ENCODE results near the gene MEF2D.

Gene MEF2D

DNA sequence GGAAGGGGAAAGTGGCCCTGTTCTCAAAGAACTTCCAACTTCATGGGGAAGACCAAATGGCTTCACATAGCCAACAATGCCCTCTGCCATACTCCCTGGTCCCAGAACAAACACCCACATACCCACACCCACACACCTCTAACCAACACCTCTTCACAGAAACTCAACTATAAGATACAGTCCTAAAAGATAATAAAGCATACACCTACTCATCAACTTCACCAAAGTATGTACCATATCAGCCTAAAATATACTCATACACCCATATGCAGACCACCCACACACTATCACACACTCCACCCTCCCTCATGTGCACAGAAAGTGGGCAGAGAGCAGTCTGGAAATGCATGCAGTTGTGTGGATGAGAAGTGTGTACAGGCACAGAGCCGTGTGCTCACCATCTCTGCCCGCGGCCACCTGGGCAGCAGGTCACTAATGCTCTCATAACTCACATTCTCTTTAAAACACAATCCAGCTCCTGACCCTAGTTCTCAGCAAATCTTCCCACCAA lies 44.1 kb upstream of the MEF2D start:
- DNase-seq (ENCODE audit: insufficient read length, low spot score), result no peak
- TF ChIP-seq CTCF (IDR thresholded peaks at IDR 0.05; ENCODE audit: insufficient read depth, missing control alignments), result no peak
- no peak for FAIRE-seq

DNA sequence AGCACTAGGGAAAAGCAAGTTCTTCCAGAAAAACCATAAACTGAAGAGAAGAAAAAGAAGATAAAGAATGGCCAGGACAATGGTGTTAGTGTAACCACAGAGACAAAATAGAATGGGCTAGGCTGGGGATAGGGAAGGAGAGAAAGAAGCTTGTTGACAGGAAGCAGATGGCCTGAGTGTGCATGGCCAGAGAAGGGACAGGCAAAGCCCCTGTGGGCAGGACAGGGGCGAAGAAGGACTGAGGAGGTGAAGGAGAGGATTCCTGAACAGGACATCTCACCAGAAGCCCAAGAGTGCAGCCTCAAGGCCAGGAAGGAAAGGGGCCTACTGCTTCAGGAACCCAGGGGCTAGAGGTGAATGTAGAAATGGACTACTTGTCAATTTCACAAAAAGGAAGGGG lies 42.5 kb upstream of the MEF2D start:
- DNase-seq (ENCODE audit: insufficient read length, low spot score) (no peak), FAIRE-seq (no peak)
- TF ChIP-seq CTCF (IDR thresholded peaks at IDR 0.05; ENCODE audit: insufficient read depth, missing control alignments), result no peak

DNA sequence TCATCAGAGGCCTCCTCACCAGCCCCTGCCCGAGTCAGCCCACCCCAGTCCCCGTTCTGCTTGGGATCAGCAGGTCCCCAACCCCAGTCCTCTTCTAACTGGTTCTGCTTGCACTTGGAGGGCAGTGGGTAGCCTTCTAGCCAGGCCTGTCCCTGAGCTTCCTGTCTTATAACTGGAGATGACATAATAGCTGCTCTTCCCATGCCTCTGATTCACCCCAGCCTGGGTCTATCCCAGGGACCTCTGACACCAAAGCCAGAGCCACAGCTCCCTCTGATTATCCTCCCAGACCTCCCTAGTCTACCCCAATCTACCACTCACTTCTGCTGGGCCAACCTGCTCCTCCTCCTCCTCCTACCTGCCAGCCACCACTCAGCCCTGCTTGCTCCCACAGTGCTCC lies 40.4 kb upstream of the MEF2D start:
- no peak for TF ChIP-seq CTCF (IDR thresholded peaks at IDR 0.05; ENCODE audit: insufficient read depth, missing control alignments)
- no peak for DNase-seq (ENCODE audit: insufficient read length, low spot score)
- FAIRE-seq, result no peak

DNA sequence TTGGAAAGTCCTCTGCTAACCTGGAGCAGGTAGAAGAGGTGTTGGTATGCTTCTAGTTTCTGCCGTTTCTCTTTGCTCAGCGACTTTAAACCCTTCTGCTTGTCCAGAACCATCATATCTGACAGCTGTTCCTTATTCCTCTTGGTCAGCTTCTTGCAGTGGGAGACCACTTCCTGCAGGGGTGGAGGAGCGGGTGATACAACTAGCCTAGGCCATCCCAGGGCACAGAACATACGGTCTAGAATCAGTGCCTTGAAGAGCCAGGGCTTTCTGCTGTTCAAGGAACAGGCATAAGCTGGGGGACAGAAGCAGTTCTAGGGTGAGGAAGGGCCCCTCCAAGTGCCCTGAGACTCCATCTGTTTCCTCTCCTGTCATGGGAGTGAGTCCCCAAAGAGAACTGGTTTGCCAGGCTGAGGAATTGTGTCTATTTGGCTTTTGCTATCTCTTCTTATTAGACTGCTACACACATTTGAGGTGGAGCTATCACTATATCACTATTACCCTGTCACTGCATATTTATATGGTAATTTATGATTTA lies 39.3 kb upstream of the MEF2D start:
- FAIRE-seq (no peak), DNase-seq (ENCODE audit: insufficient read length, low spot score) (no peak)
- TF ChIP-seq CTCF (IDR thresholded peaks at IDR 0.05; ENCODE audit: insufficient read depth, missing control alignments), result no peak

DNA sequence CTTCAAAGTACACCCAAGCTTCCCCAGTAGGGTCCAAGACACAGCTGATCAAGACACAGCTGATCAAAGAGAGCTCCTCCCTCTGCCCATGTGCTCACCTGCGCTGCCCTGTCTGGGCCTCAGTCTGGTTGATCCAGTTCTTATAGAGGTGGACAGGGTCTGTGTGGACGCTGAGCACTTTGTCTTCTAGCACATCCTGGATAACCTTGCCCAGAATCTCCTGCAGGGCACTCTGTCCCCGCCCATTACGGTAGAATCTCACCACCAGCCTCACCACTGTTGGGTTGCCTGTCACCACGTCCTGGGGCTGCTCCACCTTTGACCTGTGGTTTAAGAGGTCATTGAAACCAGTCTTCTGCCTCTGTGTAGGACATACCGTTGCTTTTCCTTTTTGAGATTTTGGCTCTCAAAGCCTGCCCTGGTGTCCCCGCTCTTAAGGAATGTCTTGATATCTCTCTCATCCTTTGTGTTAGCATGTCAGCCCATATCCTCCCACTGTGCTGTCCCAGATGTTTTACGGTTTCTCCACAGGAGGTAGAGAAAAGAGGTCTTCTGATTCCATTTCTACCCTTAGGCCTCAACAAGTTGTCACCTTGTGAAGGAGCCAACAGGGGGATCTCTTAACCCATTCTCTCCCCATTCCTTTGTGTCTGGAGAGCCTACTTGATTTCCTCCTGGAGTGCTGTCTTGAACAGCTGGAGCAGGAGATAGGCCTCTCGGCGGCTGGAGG lies 38.3 kb upstream of the MEF2D start:
- FAIRE-seq (no peak), DNase-seq (ENCODE audit: insufficient read length, low spot score) (no peak)
- no peak for TF ChIP-seq CTCF (IDR thresholded peaks at IDR 0.05; ENCODE audit: insufficient read depth, missing control alignments)

DNA sequence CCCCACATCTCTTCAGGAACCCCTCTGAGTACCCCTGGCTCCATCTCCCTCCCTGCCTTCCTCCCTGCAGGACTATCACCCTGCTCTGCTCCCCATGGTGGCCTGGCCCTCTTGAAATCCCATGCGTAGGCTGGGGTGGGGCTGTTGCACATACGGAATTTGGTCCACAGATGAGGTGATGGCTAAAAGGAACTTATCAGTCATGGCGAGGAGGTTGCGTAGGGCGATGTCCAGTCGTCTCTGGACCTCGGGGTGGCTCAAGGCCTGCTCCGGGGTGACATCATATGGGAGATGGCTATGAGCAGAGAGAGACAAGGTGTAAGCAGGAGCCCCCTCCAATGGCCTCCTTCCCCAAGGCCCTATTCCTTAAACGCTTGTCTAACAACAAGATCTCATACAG lies 36.5 kb upstream of the MEF2D start:
- no peak for DNase-seq (ENCODE audit: insufficient read length, low spot score)
- no peak for FAIRE-seq
- no peak for TF ChIP-seq CTCF (IDR thresholded peaks at IDR 0.05; ENCODE audit: insufficient read depth, missing control alignments)

DNA sequence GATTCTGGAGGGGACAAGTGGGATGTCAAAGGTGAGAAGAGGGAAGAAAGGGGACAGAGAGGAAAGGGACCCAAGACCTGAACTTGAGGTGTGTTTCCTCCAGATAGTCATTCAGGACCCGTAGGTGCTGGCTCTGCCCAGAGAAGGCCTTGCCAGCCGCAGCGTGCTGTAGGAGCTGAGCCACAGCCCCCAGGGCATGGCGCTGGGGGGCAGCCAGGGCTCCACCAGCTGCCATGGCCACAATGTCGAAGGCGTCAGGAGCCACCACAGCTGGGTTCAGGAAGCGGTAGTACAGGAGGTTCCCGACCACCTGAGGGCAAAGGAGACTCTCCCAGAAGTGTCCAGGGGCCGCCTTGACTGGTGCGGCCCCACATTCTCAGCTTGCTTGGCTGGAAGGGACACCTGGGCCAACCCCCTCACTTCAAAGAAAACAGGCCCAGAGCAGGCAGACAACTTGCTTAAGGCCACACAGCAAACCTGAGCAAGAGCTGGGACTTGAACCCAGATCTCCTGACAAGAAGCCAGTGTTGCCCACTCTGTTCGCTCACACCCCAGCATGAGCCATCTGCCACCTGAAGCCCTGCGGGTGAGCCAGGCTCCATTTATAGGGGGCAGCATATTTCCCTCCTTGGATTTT lies 34.0 kb upstream of the MEF2D start:
- FAIRE-seq, result no peak

More for the DNA sequence above, 34.0 kb upstream of the MEF2D start:
- no peak for TF ChIP-seq CTCF (IDR thresholded peaks at IDR 0.05; ENCODE audit: insufficient read depth, missing control alignments)
- no peak for DNase-seq (ENCODE audit: insufficient read length, low spot score)
